D721Med (cell line): Measurements from ENCODE around the gene ZMYND11.

Source experiments
- DNase-seq: peaks from one replicate; pipeline ENCODE4 v3.0.0; 2011; ENCODE audit warnings: low spot score; ENCODE audit not compliant: insufficient read length
- FAIRE-seq: peaks from 2 replicates; lab custom pipeline; 2011; peaks lifted over from hg19 to GRCh38; lab: Jason Lieb, UNC
- CTCF ChIP-seq: IDR thresholded peaks from 2 replicates; pipeline ENCODE4 v1.5.1; 2012; ENCODE audit warnings: mild to moderate bottlenecking, control low read depth; ENCODE audit not compliant: insufficient read depth; ENCODE audit errors: missing control alignments

ZMYND11 gene

GRCh38 chr10:152915-153314 lies 17.7 kb downstream of the ZMYND11 start:
- FAIRE-seq: no peak
- DNase-seq: no peak
- TF ChIP-seq CTCF: no peak

- no peak for TF ChIP-seq CTCF
Observed at GRCh38 chr10:154348-154747, 19.1 kb downstream of the ZMYND11 start.

GRCh38 chr10:167383-167782 lies 32.1 kb downstream of the ZMYND11 start:
- DNase-seq (no peak), FAIRE-seq (no peak)
- no peak for TF ChIP-seq CTCF

More at GRCh38 chr10:154348-154747, 19.1 kb downstream of the ZMYND11 start:
- no peak for FAIRE-seq
- DNase-seq: no peak

GRCh38 chr10:173741-174140 lies 38.5 kb downstream of the ZMYND11 start:
- no peak for FAIRE-seq
- TF ChIP-seq CTCF: no peak
- no peak for DNase-seq

GRCh38 chr10:176677-177076 lies 41.4 kb downstream of the ZMYND11 start:
- no peak for TF ChIP-seq CTCF
- FAIRE-seq (no peak), DNase-seq (no peak)

- DNase-seq: no peak
- peak; percentile 35 for FAIRE-seq
Observed at GRCh38 chr10:178208-178607, 43.0 kb downstream of the ZMYND11 start.

More at GRCh38 chr10:178208-178607, 43.0 kb downstream of the ZMYND11 start:
- peak; percentile 51 for TF ChIP-seq CTCF
